GM13977 (cell line): ENCODE measurements around the gene CD37.
A peak's percentile ranks its signal among the peaks of the same experiment; 100 is the strongest.
"Not testable (repeated sequence)": the region's sequence is repeated elsewhere in the genome, so short reads cannot be mapped to it uniquely, and the experiment has no call there.

ENCODE experiments used
- DNase-seq: peaks from one replicate; pipeline ENCODE4 v3.0.0; 2012; ENCODE audit warnings: low spot score
- in situ Hi-C: fragments of 300-500 bp; cut with MboI; formaldehyde crosslinking; loops from one replicate; pipeline ENCODE4 v1.12.0; 2022; ENCODE audit warnings: low sequenced_read_pairs, low pct_unique_long_range_greater_than_20kb, mixed read lengths, inconsistent platforms; ENCODE audit not compliant: unreplicated experiment
- TF ChIP-seq, protein P1 (sequence below): IDR thresholded peaks from 2 replicates; pipeline ENCODE4 v1.5.1; 2012; ENCODE audit warnings: mild to moderate bottlenecking, control low read depth; ENCODE audit not compliant: insufficient read depth; ENCODE audit errors: extremely low read depth, missing control alignments

CD37 gene

DNA sequence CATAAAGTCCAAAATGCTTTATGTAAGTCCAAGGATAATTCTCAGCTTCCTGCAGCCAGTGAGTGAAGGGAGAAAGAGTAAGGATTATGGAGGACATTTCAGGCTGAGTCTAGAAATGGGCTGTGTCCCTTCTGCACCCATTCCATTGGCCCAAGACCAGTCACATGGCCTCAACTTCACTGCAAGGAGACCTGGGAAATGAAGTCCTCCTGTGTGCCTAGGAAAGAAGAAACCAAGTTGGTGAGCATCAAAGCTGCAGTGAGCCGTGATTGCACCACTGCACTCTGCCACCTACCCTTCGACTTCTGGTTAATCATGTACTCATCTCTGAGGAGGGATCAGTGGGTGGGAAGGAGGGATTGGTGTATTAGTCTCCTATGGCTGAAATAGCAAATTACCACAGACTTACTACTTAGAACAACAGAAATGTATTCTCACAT, 3.6 kb upstream of the CD37 start:
- DNase-seq = peak; percentile 74
- TF ChIP-seq, protein P1, sequence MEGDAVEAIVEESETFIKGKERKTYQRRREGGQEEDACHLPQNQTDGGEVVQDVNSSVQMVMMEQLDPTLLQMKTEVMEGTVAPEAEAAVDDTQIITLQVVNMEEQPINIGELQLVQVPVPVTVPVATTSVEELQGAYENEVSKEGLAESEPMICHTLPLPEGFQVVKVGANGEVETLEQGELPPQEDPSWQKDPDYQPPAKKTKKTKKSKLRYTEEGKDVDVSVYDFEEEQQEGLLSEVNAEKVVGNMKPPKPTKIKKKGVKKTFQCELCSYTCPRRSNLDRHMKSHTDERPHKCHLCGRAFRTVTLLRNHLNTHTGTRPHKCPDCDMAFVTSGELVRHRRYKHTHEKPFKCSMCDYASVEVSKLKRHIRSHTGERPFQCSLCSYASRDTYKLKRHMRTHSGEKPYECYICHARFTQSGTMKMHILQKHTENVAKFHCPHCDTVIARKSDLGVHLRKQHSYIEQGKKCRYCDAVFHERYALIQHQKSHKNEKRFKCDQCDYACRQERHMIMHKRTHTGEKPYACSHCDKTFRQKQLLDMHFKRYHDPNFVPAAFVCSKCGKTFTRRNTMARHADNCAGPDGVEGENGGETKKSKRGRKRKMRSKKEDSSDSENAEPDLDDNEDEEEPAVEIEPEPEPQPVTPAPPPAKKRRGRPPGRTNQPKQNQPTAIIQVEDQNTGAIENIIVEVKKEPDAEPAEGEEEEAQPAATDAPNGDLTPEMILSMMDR = no peak
- in situ Hi-C loops = no loop called here

- DNase-seq, in situ Hi-C loops: not testable (repeated sequence)
Observed at GRCh38 chr19:49332691-49333417, 2.4 kb upstream of the CD37 start.

GRCh38 chr19:49333418-49333805, 1.8 kb upstream of the CD37 start:
- TF ChIP-seq, protein P1 = no peak
- in situ Hi-C loops = no loop called here
- no peak for DNase-seq

DNA sequence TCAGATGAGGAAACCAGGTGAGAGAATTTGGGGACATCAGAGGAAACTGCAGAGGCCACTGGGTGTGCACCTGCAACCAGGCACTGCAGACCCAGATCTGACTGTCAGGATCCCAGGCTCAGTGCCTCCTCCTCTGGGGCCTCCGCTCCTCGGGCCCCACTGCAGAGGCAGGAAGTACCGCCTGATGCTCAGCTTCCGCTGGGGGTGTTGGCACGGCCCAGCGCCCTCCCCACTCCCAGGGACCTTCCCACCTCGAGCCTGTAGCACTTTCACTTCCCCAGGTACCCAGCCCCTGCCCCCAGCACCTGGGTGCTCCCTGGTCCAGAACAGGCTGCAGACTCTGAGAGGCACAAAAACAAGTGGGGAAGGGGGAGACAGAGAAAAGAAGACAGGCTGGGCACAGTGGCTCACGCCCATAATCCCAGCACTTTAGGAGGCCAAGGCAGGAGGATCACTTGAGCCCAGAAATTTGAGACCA, 1.4 kb upstream of the CD37 start:
- in situ Hi-C loops = no loop called here
- DNase-seq = peak; percentile 69
- TF ChIP-seq, protein P1 = no peak

GRCh38 chr19:49335784-49336481, 727 bp downstream of the CD37 start:
- TF ChIP-seq, protein P1 = no peak
- peak; percentile 84 for DNase-seq
- in situ Hi-C loops = no loop called here

- DNase-seq = no peak
- in situ Hi-C loops = no loop called here
- TF ChIP-seq, protein P1 = no peak
Observed at GRCh38 chr19:49336482-49337266, 1.5 kb downstream of the CD37 start.
